ENCODE results near the gene AP1G2. TPM values are rescaled to one million over a fixed set of nuclear protein-coding genes. Genes with fewer than 3 reads are reported as not detected.

AP1G2 gene, protein sequence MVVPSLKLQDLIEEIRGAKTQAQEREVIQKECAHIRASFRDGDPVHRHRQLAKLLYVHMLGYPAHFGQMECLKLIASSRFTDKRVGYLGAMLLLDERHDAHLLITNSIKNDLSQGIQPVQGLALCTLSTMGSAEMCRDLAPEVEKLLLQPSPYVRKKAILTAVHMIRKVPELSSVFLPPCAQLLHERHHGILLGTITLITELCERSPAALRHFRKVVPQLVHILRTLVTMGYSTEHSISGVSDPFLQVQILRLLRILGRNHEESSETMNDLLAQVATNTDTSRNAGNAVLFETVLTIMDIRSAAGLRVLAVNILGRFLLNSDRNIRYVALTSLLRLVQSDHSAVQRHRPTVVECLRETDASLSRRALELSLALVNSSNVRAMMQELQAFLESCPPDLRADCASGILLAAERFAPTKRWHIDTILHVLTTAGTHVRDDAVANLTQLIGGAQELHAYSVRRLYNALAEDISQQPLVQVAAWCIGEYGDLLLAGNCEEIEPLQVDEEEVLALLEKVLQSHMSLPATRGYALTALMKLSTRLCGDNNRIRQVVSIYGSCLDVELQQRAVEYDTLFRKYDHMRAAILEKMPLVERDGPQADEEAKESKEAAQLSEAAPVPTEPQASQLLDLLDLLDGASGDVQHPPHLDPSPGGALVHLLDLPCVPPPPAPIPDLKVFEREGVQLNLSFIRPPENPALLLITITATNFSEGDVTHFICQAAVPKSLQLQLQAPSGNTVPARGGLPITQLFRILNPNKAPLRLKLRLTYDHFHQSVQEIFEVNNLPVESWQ
- total RNA-seq (2022; extraction: Qiagen RNA extraction; ENCODE audit: low read depth): 36.8 to 56.9 TPM (median 49.3 TPM) in 5 replicates

DNA sequence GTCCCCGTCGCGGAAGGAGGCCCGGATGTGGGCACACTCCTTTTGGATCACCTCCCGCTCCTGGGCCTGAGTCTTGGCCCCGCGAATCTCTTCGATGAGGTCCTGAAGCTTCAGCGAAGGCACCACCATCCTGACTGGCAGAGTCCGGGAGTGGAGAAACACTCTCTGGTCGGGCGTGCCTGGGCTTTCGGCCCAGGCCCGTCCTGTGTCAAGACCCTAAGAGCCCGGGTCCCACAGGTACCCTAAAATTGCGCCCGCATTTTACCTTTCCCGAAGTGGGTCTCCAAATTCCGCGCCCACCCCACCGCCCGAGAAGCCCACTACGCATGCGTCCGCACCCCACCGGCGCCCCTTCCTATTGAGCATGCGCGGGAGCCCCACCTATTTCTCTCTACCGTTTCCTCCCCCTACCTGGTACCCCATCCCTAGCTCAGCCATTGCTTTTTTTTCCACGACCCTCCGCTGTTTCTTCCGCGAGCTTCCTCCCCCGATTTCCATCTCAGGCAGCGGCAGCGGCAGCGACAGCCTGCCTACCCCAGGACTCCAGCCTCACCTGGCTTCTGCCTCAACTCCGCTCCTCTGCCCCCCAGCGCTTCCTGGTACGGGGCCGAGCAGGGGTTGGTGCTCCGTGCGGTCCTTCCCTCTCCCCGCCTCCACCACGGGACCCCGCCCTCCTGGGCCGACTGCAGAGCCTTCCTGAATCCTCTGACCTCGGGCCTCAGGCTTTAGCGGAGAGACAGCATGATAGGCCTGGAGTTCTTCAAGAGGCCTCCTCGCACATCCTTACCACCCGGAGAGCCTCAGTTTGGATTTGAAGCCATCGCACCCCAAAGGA is at the start of gene AP1G2:
Gene AP1G2 (minus strand): TSS at position 606 of the 835 bp plus-strand sequence. CDS start 477 bp downstream, at position 129.

DNA sequence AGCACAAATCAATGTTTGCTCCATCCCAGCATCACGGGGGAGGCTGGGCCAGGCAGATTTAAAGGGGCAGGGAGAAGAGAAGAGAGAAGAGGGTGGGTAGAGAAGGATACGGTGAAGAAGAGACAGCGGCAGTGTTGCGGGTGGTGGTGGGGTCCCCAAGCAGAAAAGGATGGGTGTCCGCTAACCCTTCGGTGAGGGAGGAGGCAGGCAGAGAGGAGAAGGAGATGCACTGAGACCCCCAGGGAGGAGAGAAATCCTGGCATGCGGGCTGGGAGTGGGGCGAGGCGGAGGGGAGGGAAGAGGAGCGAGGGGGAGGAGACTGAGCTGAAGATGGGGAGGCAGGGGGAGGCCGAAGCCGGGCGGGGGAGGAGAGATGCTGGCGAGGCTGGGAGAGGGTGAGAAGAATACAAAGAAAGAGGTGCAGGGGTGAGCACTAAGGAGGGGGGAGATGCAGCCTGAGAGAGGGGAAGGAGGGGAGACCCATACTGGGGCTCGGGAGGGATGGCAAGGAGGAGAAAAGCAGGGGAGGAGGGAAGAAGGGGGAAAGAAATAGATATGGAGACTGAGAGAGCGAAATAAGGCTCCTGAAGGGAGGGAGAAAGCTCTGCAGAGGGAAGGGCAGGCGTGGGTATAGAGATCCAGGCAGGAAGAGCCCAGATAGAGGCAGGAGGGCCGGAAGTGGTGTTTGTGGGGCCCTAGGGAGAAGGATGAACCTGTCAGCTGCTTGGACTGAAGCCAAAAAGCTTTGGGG is 11.1 kb upstream of the AP1G2 start, which contains the start of gene JPH4:
Gene JPH4 (minus strand): TSS at position 231 of the 751 bp plus-strand sequence. CDS start 1,337 bp downstream, outside the sequence.

DNA sequence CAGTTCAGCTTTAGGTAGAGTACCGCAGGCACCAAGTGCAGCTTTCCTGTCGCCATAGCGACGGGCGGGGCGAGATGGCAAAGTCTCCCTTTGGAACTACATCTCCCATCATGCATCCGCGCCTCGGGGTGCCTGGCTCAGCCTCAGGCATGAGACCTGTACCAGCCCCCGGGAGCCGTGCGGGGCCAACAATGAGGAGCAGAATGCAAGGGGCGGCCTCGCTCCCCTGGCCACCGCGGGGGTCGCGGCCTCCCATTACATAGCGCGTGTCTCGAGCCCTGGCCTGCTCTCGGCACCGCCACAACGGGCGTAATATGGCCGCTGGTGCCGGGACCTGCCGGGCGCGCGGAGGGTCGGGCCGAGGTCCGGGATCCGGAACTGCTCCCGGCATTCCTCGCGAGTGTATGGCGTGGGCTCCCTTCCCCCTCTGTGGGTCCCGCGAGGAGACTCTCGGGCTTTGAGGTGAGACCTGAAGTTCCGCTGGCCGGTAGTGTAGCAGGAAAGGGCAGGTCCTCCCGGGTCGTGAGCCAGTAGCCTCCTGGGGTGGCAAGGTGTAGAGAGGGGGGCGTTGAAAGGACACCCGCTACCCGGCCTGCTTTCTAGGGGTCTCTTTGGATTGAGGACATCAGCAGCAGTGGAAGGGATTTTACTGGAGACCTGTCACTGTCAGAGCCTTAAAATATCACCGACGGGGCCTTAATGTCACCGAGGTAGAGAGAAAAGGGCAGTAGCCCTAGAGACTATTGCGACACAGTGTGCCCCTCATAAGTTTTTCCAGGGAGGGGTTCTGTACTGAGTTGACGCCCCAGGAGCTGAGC is 11.5 kb downstream of the AP1G2 start, which contains the start of gene THTPA:
Gene THTPA (plus strand): TSS at position 390 of the 818 bp plus-strand sequence. CDS start 487 bp downstream, outside the sequence.

DNA sequence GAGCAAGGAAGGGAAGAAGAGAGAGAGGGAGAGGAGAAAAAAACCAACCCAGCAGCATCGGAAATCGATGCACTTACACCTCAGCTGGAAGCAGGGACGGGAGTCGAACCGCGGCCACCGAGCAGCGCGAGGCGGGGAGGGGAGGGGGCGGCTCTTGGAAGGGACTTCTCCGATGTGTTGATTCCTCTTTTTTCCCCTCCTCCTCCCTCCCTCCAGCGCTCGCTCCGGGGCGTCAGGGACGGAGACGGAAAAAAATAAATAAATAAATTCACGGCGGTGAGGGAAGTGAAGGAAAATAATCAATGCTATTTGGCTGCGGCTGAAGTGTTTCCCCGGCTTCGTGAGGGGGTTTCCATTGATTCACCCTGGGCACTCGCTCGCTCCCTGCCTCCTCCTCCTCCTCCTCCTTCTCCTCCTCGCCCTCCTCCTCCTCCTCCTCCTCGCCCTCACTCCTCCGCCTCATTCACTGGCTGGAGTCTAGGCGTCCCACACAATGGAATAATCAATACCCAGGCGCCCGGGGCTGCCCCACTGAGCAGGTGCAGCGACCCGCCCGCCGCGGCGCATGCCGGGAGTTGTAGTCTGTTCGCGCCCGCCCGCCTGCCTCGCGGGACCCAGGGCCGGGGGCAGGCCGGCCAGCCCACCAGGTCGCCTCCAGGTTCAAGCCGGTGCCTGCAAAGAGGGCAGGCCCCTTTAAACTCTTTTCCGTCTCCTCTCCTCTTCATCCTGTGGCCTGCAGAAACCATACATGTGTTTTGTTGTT is 16.1 kb downstream of the AP1G2 start, which contains the start of gene ZFHX2:
Gene ZFHX2 (minus strand): TSS at position 500 of the 763 bp plus-strand sequence. CDS start 16,440 bp downstream, outside the sequence.

Other genes with a start within 250 kb of the AP1G2 start
- gene PABPN1, start 246.3 kb downstream of the AP1G2 start, total RNA-seq (2022; extraction: Qiagen RNA extraction; ENCODE audit: low read depth): 140 to 168 TPM (median 158 TPM) in 5 replicates
- gene SLC22A17, start 214.9 kb downstream of the AP1G2 start, total RNA-seq (2022; extraction: Qiagen RNA extraction; ENCODE audit: low read depth): 5.8 to 7.9 TPM (median 6.6 TPM) in 5 replicates
- gene EFS, start 202.6 kb downstream of the AP1G2 start, total RNA-seq (2022; extraction: Qiagen RNA extraction; ENCODE audit: low read depth): not detected in 5 replicates
- not detected in 5 replicates for gene IL25, start 195.0 kb downstream of the AP1G2 start, total RNA-seq (2022; extraction: Qiagen RNA extraction; ENCODE audit: low read depth)
- not detected in 5 replicates for gene CMTM5, start 190.7 kb downstream of the AP1G2 start, total RNA-seq (2022; extraction: Qiagen RNA extraction; ENCODE audit: low read depth)
- not detected in 5 replicates for gene MYH6, start 159.5 kb downstream of the AP1G2 start, total RNA-seq (2022; extraction: Qiagen RNA extraction; ENCODE audit: low read depth)
- gene MYH7, start 132.1 kb downstream of the AP1G2 start, total RNA-seq (2022; extraction: Qiagen RNA extraction; ENCODE audit: low read depth): not detected in 5 replicates
- gene NGDN, start 98.1 kb downstream of the AP1G2 start, total RNA-seq (2022; extraction: Qiagen RNA extraction; ENCODE audit: low read depth): 64.5 to 68.9 TPM (median 66.7 TPM) in 5 replicates
- gene ZFHX2, start 16.0 kb downstream of the AP1G2 start, total RNA-seq (2022; extraction: Qiagen RNA extraction; ENCODE audit: low read depth): 0.36 to 1.7 TPM (median 1.5 TPM) in 5 replicates
- 12.8 to 14.9 TPM (median 13.5 TPM) in 5 replicates for gene THTPA, start 11.5 kb downstream of the AP1G2 start, total RNA-seq (2022; extraction: Qiagen RNA extraction; ENCODE audit: low read depth)
- 0.05 to 0.07 TPM in 2 of 5 replicates, not detected in the others for gene JPH4, start 11.0 kb upstream of the AP1G2 start, total RNA-seq (2022; extraction: Qiagen RNA extraction; ENCODE audit: low read depth)
- 6.1 to 10.3 TPM (median 7.8 TPM) in 5 replicates for gene DHRS2, start 68.6 kb upstream of the AP1G2 start, total RNA-seq (2022; extraction: Qiagen RNA extraction; ENCODE audit: low read depth)